ENCODE measurements around the gene RPS26. TPM values are rescaled to one million over a fixed set of nuclear protein-coding genes. Genes with fewer than 3 reads are reported as not detected.

The RPS26 gene
- total RNA-seq, 1 experiment from 2014 or later, result 77.2 TPM

GRCh38 chr12:56038022-56038655 is 3.6 kb upstream of the RPS26 start:
- H3K36me3 Mint-ChIP-seq, result peaks cover 16% of the 10 kb centered on the region
- ATAC-seq (no peak), DNase-seq (ENCODE audit: low spot score) (no peak)
- H3K27me3 Mint-ChIP-seq (ENCODE audit: low read depth), result no peaks in the 10 kb centered on the region
- ChIA-PET CTCF (no interaction called here), POLR2A (interaction anchor here (1.5 kb wide), 1 partner anchor 66 kb away, joined by 7 read pairs; the partner anchor contains the start of gene PA2G4)
- H3K4me3 Mint-ChIP-seq, result no peak overlapping the region
- H3K9me3 Mint-ChIP-seq, result no peaks in the 10 kb centered on the region
- TF ChIP-seq ZNF532 (CRISPR knock-in tag; IDR thresholded peaks at IDR 0.05; ENCODE audit: borderline replicate concordance), result no peak
- no peak for TF ChIP-seq ZNF425 (CRISPR knock-in tag; conservative IDR thresholded peaks at IDR 0.05)
- no peak for TF ChIP-seq GTF2I (CRISPR knock-in tag; conservative IDR thresholded peaks at IDR 0.05)
- no peak for TF ChIP-seq FOXJ3 (CRISPR knock-in tag; IDR thresholded peaks at IDR 0.05; ENCODE audit: borderline replicate concordance)
- no peak for TF ChIP-seq SMAD3 (CRISPR knock-in tag; IDR thresholded peaks at IDR 0.05; ENCODE audit: borderline replicate concordance)
- TF ChIP-seq IRF1 (CRISPR knock-in tag; IDR thresholded peaks at IDR 0.05), result no peak
- TF ChIP-seq ZNF416 (CRISPR knock-in tag; IDR thresholded peaks at IDR 0.05), result no peak
- TF ChIP-seq NR2C2 (CRISPR knock-in tag; IDR thresholded peaks at IDR 0.05), result no peak
- TF ChIP-seq E2F5 (CRISPR knock-in tag; IDR thresholded peaks at IDR 0.05), result no peak
- TF ChIP-seq KAT7 (CRISPR knock-in tag; IDR thresholded peaks at IDR 0.05; ENCODE audit: borderline replicate concordance), result no peak
- TF ChIP-seq IRF2 (CRISPR knock-in tag; IDR thresholded peaks at IDR 0.05; ENCODE audit: borderline replicate concordance, low read depth), result no peak
- no peak for TF ChIP-seq HMGA2 (CRISPR knock-in tag; IDR thresholded peaks at IDR 0.05)
- no peak for TF ChIP-seq ATF2 (CRISPR knock-in tag; IDR thresholded peaks at IDR 0.05; ENCODE audit: borderline replicate concordance, low read depth)
- TF ChIP-seq PRRX2 (CRISPR knock-in tag; IDR thresholded peaks at IDR 0.05), result no peak
- no peak for TF ChIP-seq E2F4 (CRISPR knock-in tag; IDR thresholded peaks at IDR 0.05; ENCODE audit: borderline replicate concordance, low read depth)
- no peak for TF ChIP-seq TP53 (CRISPR knock-in tag; IDR thresholded peaks at IDR 0.05)
- peaks cover 37% of the 10 kb centered on the region for H3K4me1 Mint-ChIP-seq
- peak overlapping the region; percentile 87 for H3K27ac Mint-ChIP-seq
